C1 segment of cervical spinal cord (tissue), 14 donors: Measurements from ENCODE around the gene IRAK1BP1.
"Not testable (repeated sequence)": the region's sequence is repeated elsewhere in the genome, so short reads cannot be mapped to it uniquely, and the experiment has no call there.

Experiments used
- DNase-seq, 14 donors: peaks; one replicate each; lab custom pipeline; 2025; lab: John Stamatoyannopoulos, UW

IRAK1BP1 gene

GRCh38 chr6:78889901-78890300 is 22.6 kb downstream of the IRAK1BP1 start:
- DNase-seq: not testable (repeated sequence)

DNA sequence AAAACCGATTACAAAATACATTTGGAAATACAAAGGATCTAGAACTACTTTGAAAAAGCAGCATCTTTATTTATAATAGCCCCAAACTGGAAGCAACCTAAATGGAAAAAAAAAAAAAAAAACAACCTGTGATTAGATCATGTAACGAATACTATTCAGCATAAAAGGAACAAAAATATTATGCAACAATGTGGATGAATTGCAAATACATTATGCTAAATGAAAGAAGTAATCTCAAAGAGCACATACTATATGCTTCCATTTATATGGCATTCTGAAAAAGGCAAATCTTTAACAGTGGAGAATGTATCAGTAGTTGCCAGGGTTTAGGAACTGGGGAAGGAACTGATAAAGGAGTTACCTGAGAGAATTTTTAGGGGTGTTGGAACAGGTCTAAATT is 28.9 kb downstream of the IRAK1BP1 start:
- no peak for DNase-seq

DNA sequence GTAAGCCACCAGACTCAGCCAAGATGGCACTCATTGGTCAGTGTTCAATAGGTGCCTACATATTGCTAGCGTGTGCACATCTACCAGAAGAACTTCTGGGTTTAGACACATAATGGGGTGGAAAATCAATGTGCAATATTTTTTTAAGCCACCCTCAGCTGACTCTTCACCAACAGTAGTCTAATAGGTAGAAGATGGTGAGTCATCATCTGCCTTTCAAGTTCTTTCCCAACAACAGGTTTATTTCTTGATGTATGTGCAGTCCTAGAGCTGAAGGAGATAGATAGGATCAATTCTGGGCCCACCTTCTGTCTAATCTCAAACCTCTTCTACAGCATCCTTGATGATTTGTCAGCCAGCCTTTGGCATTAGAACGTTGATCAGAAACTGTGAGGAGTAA is 41.3 kb downstream of the IRAK1BP1 start:
- DNase-seq: no peak

DNA sequence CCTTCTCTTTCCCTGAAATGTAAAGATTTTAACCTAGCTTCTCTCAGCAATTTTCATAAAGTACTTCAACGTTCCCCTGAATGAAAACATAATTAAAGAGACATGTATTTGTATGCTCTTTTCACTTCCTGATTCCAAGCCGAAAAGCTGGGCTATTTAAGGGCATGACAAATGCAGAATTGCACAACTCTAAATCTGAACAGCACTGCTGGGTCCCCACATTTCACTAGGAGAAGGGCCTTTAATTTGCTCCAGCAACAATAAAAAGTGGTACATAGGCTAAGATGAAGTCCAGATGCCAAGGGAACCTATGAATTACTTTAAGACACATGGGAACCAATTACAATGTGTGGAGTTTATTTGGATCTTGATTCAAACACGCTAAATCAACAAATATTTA is 42.0 kb downstream of the IRAK1BP1 start:
- no peak for DNase-seq

DNA sequence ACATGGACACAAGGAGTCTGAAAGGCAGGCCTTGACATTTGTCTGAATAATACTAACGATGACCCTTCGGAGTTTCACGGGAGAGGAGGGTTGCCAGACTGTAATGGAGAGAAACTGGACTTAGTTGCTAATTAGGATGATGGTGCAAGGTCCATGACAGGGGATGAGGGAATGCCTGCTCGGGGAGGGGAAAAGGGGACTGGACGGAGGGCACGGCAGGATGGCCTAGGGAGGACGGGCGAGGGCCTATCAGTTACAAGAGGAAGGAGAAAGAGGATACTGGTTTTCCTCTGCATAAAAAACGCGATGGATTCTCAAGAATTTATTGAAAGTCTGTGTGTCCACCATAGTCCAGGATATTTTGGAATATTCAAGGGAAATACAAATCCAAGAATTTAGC is 42.7 kb downstream of the IRAK1BP1 start:
- DNase-seq: no peak

DNA sequence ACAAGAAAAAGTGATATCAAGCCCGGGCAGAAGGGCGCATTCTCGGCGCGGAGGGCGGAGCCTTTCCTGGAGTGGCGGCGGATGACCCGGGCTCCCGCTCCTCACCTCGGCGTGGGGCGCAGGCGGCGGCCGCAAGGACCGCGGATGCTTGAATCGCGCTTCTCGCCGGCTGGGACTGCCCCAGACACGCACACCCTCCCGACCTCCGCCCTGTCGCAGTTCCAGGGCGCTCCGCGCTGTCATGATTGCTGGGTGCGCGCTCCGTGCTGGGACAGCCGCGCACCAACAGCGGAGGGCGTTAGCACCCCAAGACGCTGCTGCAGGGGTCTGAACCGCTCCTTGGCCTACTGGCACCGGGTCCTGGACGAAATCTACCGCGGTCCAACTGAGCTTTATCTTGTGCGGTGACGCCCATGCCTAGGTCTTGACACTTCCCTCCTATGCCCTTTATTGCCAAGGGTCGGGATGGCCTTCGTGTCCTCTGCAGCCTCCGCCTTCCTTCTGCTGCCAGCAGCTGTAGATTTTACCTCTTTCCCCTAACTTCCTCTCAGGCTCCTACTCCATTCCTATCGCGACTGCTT is 43.3 kb downstream of the IRAK1BP1 start:
- DNase-seq: peak in 5 of 14 donors; percentile 2 to 25 (median 5)

- no peak for DNase-seq
Measured at GRCh38 chr6:78911218-78911940, 44.0 kb downstream of the IRAK1BP1 start.

- DNase-seq: no peak
Measured at GRCh38 chr6:78916411-78916810, 49.1 kb downstream of the IRAK1BP1 start.

GRCh38 chr6:78917788-78918187 is 50.4 kb downstream of the IRAK1BP1 start:
- no peak for DNase-seq

DNA sequence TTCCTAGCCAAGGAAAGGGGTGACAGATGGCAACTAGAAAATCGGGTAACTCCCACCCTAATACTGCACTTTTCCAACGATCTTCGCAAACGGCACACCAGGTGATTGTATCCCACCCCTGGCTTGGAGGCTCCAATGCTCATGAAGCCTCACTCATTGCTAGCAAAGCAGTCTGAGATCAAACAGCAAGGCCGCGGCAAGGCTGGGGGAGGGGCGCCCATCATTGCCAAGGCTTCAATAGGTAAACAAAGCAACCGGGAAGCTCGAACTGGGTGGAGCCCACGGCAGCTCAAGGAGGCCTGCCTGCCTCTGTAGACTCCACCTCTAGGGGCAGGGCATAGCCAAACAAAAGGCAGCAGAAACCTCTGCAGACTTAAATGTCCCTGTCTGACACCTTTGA is 53.8 kb downstream of the IRAK1BP1 start:
- DNase-seq: not testable (repeated sequence)

- no peak for DNase-seq
Measured at GRCh38 chr6:78925317-78925716, 58.0 kb downstream of the IRAK1BP1 start.

GRCh38 chr6:78935553-78935952 is 68.2 kb downstream of the IRAK1BP1 start:
- no peak for DNase-seq

DNA sequence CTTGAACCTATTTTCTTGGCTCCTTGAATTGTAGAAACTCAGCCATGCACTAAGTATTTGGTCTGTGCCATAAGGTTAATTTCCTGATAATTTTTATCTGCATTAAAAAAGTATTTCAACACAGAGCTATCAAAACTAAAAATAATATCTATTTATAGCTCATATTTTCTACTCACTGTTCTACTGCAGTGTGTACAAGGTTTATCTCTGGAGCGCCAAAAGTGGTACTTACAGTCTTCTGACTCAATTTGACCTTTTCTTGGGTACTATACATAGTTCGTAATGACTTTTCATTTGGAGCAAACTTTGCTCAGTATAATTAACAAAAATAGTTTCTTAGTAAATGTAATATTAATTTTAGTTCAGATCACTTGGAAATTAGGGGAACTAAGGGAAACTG is 69.2 kb downstream of the IRAK1BP1 start:
- DNase-seq: no peak

GRCh38 chr6:78942446-78942845 is 75.1 kb downstream of the IRAK1BP1 start:
- no peak for DNase-seq

DNA sequence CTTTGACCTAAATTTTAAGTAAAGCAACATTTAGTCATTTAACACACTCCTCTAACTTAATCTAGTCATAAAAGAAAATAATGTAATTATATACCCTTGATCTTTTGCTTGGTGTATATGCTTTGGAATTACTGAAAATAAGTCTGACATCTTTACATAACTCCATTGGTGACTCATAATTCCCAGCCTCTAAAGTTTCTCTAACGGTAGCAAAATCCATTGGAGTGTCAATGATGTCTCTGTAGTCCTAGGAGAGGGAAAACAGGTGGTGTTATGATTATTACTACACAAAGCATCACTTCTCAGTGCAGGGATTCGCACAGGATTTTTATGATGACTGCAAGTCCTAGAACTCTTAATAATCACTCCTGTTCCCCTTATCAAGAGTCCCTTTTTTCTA is 80.2 kb downstream of the IRAK1BP1 start:
- no peak for DNase-seq

- DNase-seq: no peak
Measured at GRCh38 chr6:78947962-78948361, 80.6 kb downstream of the IRAK1BP1 start.

GRCh38 chr6:78948785-78949184 is 81.4 kb downstream of the IRAK1BP1 start:
- no peak for DNase-seq

GRCh38 chr6:78952362-78952761 is 85.0 kb downstream of the IRAK1BP1 start:
- DNase-seq: no peak
